Hepatocyte (in vitro differentiated cells): Measurements from ENCODE around the gene PHOX2A. TPM values are rescaled to one million over a fixed set of nuclear protein-coding genes. Genes with fewer than 3 reads are reported as not detected.

Experiments
- DNase-seq: peaks from one replicate; pipeline ENCODE4 v3.0.0-alpha.2; 2016; ENCODE audit warnings: low spot score
- H2AFZ ChIP-seq: fragments of 200-600 bp; sonication (generic); 2 replicates; pipeline ENCODE4 v1.6.0; 2016; ENCODE audit warnings: antibody characterized with exemption, mild to moderate bottlenecking
- H3K27ac ChIP-seq: fragments of 200-600 bp; sonication (generic); 2 replicates; pipeline ENCODE4 v1.5.1; 2016; ENCODE audit warnings: mild to moderate bottlenecking
- H3K27me3 ChIP-seq: fragments of 200-600 bp; sonication (generic); 2 replicates; pipeline ENCODE4 v1.6.1; 2016
- H3K36me3 ChIP-seq: fragments of 200-600 bp; sonication (generic); replicated peaks from 2 replicates; pipeline ENCODE4 v1.5.1; 2016; ENCODE audit warnings: low read depth; ENCODE audit not compliant: insufficient read depth
- H3K4me1 ChIP-seq: fragments of 200-600 bp; sonication (generic); 2 replicates; pipeline ENCODE4 v1.5.1; 2016; ENCODE audit warnings: mild to moderate bottlenecking, moderate library complexity; ENCODE audit not compliant: insufficient read depth
- H3K4me2 ChIP-seq: fragments of 200-600 bp; sonication (generic); 2 replicates; pipeline ENCODE4 v1.6.0; 2016
- H3K4me3 ChIP-seq: fragments of 200-600 bp; sonication (generic); 2 replicates; pipeline ENCODE4 v1.5.1; 2016; ENCODE audit warnings: mild to moderate bottlenecking
- H3K79me2 ChIP-seq: fragments of 200-600 bp; sonication (generic); 2 replicates; pipeline ENCODE4 v1.6.0; 2017; ENCODE audit warnings: mild to moderate bottlenecking
- H3K9me2 ChIP-seq: fragments of 200-600 bp; sonication (generic); replicated peaks from 2 replicates; pipeline ENCODE4 v1.6.0; 2017; ENCODE audit warnings: mild to moderate bottlenecking; ENCODE audit not compliant: insufficient read depth
- H3K9me3 ChIP-seq: fragments of 200-600 bp; sonication (generic); 2 replicates; pipeline ENCODE4 v1.5.1; 2016; ENCODE audit warnings: low read depth, mild to moderate bottlenecking
- H4K20me1 ChIP-seq: fragments of 200-600 bp; sonication (generic); 2 replicates; pipeline ENCODE4 v1.6.0; 2016; ENCODE audit warnings: mild to moderate bottlenecking; ENCODE audit not compliant: insufficient read depth, poor library complexity, severe bottlenecking
- CTCF ChIP-seq: fragments of 200-600 bp; sonication (generic); IDR thresholded peaks from 2 replicates; pipeline ENCODE4 v1.5.1; 2016; ENCODE audit warnings: antibody characterized with exemption, mild to moderate bottlenecking; ENCODE audit not compliant: poor library complexity
- EZH2 ChIP-seq: fragments of 200-600 bp; sonication (generic); IDR thresholded peaks from 2 replicates; pipeline ENCODE4 v1.6.1; 2016; ENCODE audit warnings: antibody characterized with exemption, mild to moderate bottlenecking, borderline replicate concordance
- EZH2phosphoT487 ChIP-seq: fragments of 200-600 bp; sonication (generic); IDR thresholded peaks from one replicate; pipeline ENCODE4 v1.6.1; 2018; ENCODE audit warnings: antibody characterized with exemption, mild to moderate bottlenecking, low read depth, moderate library complexity; ENCODE audit not compliant: unreplicated experiment, severe bottlenecking
- WGBS: methylation state at CpG from one replicate; pipeline ENCODE4 v1.1.6; 2016; ENCODE audit warnings: low lambda C conversion rate; ENCODE audit errors: missing lambda C conversion rate; 5-methylcytosine and 5-hydroxymethylcytosine counted together
- polyA plus RNA-seq: library from polyadenylated mRNA; unstranded; fragments of >200 nt; fragmentation: Nextera tagmentation; extraction: Ambion mirVana; gene quantifications from 2 replicates; pipeline ENCODE4 v1.2.1, GENCODE V29; 2016
- total RNA-seq: library from RNA; depleted of rRNA; stranded (reverse); fragments of >200 nt; gene quantifications from 2 replicates; pipeline ENCODE4 v1.2.3, GENCODE V29; 2014

The PHOX2A gene
- total and polyA plus RNA-seq, 2 experiments from 2014 or later: not detected

GRCh38 chr11:72280037-72280436 is 36.1 kb upstream of the PHOX2A start:
- no peak for DNase-seq
- Histone ChIP-seq H4K20me1 (no peaks in the 10 kb centered on the region), H3K79me2 (no peaks in the 10 kb centered on the region), H3K9me3 (no peaks in the 10 kb centered on the region), H3K9me2 (no peaks in the 10 kb centered on the region), H3K4me2 (no peak overlapping the region), H3K4me1 (no peaks in the 10 kb centered on the region), H3K4me3 (no peak overlapping the region), H3K27me3 (no peaks in the 10 kb centered on the region), H3K36me3 (no peaks in the 10 kb centered on the region), H3K27ac (no peak overlapping the region), H2AFZ (no peak overlapping the region)
- no peak for TF ChIP-seq CTCF
- WGBS: 91% methylated on average over 12 of the region's 12 CpGs

- Histone ChIP-seq H4K20me1 (no peaks in the 10 kb centered on the region), H3K4me3 (no peak overlapping the region), H3K27me3 (no peaks in the 10 kb centered on the region), H3K36me3 (no peaks in the 10 kb centered on the region), H3K9me3 (no peaks in the 10 kb centered on the region), H3K4me2 (no peak overlapping the region), H3K9me2 (no peaks in the 10 kb centered on the region), H2AFZ (no peak overlapping the region), H3K27ac (no peak overlapping the region), H3K4me1 (no peaks in the 10 kb centered on the region), H3K79me2 (no peaks in the 10 kb centered on the region)
- TF ChIP-seq EZH2: no peak
- no peak for TF ChIP-seq CTCF
- no peak for TF ChIP-seq EZH2phosphoT487
- no peak for DNase-seq
Observed at GRCh38 chr11:72278905-72279304, 34.9 kb upstream of the PHOX2A start.

- no peaks in the 10 kb centered on the region for H3K9me2 ChIP-seq
- no peak for DNase-seq
- TF ChIP-seq EZH2 (no peak), EZH2phosphoT487 (no peak), CTCF (no peak)
- H3K36me3 ChIP-seq: no peaks in the 10 kb centered on the region
- no peak overlapping the region for H2AFZ ChIP-seq
- no peak overlapping the region for H3K27ac ChIP-seq
- WGBS: 87% methylated on average over 6 of the region's 6 CpGs
- H3K27me3 ChIP-seq: no peaks in the 10 kb centered on the region
- H3K79me2 ChIP-seq: no peaks in the 10 kb centered on the region
- no peak overlapping the region for H3K4me3 ChIP-seq
- no peaks in the 10 kb centered on the region for H3K9me3 ChIP-seq
- H4K20me1 ChIP-seq: no peaks in the 10 kb centered on the region
- no peak overlapping the region for H3K4me2 ChIP-seq
- no peaks in the 10 kb centered on the region for H3K4me1 ChIP-seq
Observed at GRCh38 chr11:72274435-72274834, 30.5 kb upstream of the PHOX2A start.

GRCh38 chr11:72271980-72272379 is 28.0 kb upstream of the PHOX2A start:
- no peak overlapping the region for H3K4me2 ChIP-seq
- DNase-seq: no peak
- no peaks in the 10 kb centered on the region for H3K9me2 ChIP-seq
- no peak overlapping the region for H3K4me3 ChIP-seq
- no peaks in the 10 kb centered on the region for H3K27me3 ChIP-seq
- H3K9me3 ChIP-seq: no peaks in the 10 kb centered on the region
- H3K79me2 ChIP-seq: no peaks in the 10 kb centered on the region
- no peak overlapping the region for H2AFZ ChIP-seq
- WGBS: 75% methylated on average over 1 of the region's 1 CpG
- no peaks in the 10 kb centered on the region for H3K4me1 ChIP-seq
- H4K20me1 ChIP-seq: no peaks in the 10 kb centered on the region
- TF ChIP-seq CTCF (no peak), EZH2 (no peak), EZH2phosphoT487 (no peak)
- no peak overlapping the region for H3K27ac ChIP-seq
- H3K36me3 ChIP-seq: no peaks in the 10 kb centered on the region
